B cell (primary cell): Measurements from ENCODE around the gene FAIM. TPM values are rescaled to one million over a fixed set of nuclear protein-coding genes. Genes with fewer than 3 reads are reported as not detected.
"Not testable (repeated sequence)": the region's sequence is repeated elsewhere in the genome, so short reads cannot be mapped to it uniquely, and the experiment has no call there.

ENCODE experiments used
- ATAC-seq: fragments of 200-7000 bp; cut with Tn5 transposase; one replicate; pipeline ENCODE4 v1.10.0; 2021; ENCODE audit warnings: low read depth, mild to moderate bottlenecking, moderate number of reproducible peaks, moderate library complexity
- CTCF ChIA-PET: fragments of 350-600 bp; sonication (Branson Sonifier 250); formaldehyde crosslinking; loops from one replicate; lab custom pipeline; 2021; ENCODE audit warnings: antibody characterized with exemption, inconsistent platforms; lab: Charles Lee
- POLR2A ChIA-PET: fragments of 350-600 bp; sonication (Branson Sonifier 250); formaldehyde crosslinking; loops from one replicate; lab custom pipeline; 2021; ENCODE audit warnings: antibody characterized with exemption; lab: Charles Lee
- DNase-seq: peaks from one replicate; pipeline ENCODE4 v3.0.0; 2013
- H2AFZ ChIP-seq: 2 replicates; pipeline ENCODE4 v1.6.1; 2012; ENCODE audit warnings: mild to moderate bottlenecking, low read depth, low read length; ENCODE audit not compliant: insufficient read depth, poor library complexity, severe bottlenecking
- H3K27ac ChIP-seq, 2 donors: 1 replicate in 1 of 2; 2 replicates in 1 of 2; pipeline ENCODE4 v1.5.1; 2012 to 2013; ENCODE audit warnings: low read length in 2 of 2, mild to moderate bottlenecking in 2 of 2, moderate library complexity in 1 of 2
- H3K27me3 ChIP-seq, 4 experiments: fragments of 200-600 bp in 1 of 4; sonication (generic) in 1 of 4; replicated peaks in 1 of 4; 1 replicate in 2 of 4; 2 replicates in 2 of 4; pipeline versions ENCODE4 v1.6.1 to v1.7.0; 2013 to 2016; ENCODE audit warnings: low read length in 3 of 4, mild to moderate bottlenecking in 2 of 4, mixed read lengths in 1 of 4, moderate library complexity in 1 of 4; ENCODE audit not compliant: insufficient read depth in 4 of 4, control insufficient read depth in 3 of 4; ENCODE audit errors: control extremely low read depth in 1 of 4
- H3K36me3 ChIP-seq, 2 experiments: replicated peaks in 1 of 2; 1 replicate in 1 of 2; 2 replicates in 1 of 2; pipeline versions ENCODE4 v1.6.1 to v1.7.1; 2013; ENCODE audit warnings: low read length in 1 of 2; ENCODE audit not compliant: insufficient read depth in 2 of 2, control insufficient read depth in 1 of 2; ENCODE audit errors: control extremely low read depth in 1 of 2, extremely low read depth in 1 of 2
- H3K4me1 ChIP-seq, 2 donors: fragments of 200-600 bp in 1 of 2; sonication (generic) in 1 of 2; 1 replicate in 1 of 2; 2 replicates in 1 of 2; pipeline versions ENCODE4 v1.5.1 to v1.6.1; 2013 to 2017; ENCODE audit warnings: low read length in 2 of 2; ENCODE audit not compliant: control insufficient read depth in 2 of 2, insufficient read depth in 2 of 2
- H3K4me2 ChIP-seq: replicated peaks from 2 replicates; pipeline ENCODE3; 2012; ENCODE audit warnings: mild to moderate bottlenecking, low read depth, low read length; ENCODE audit not compliant: poor library complexity, severe bottlenecking
- H3K4me3 ChIP-seq, 5 experiments: fragments of 200-600 bp in 1 of 5; sonication (generic) in 1 of 5; 1 replicate in 3 of 5; 2 replicates in 2 of 5; pipeline versions ENCODE4 v1.5.1 to v1.7.0; 2011 to 2016; ENCODE audit warnings: low read length in 4 of 5, mild to moderate bottlenecking in 4 of 5, low read depth in 2 of 5, control low read depth in 1 of 5, moderate library complexity in 1 of 5; ENCODE audit not compliant: insufficient read depth in 1 of 5; ENCODE audit errors: control extremely low read depth in 1 of 5, extremely low read depth in 1 of 5
- H3K79me2 ChIP-seq: fragments of 200-600 bp; sonication (generic); one replicate; pipeline ENCODE4 v1.6.0; 2016; ENCODE audit warnings: low read length; ENCODE audit not compliant: control insufficient read depth, insufficient read depth
- H3K9ac ChIP-seq: fragments of 200-600 bp; sonication (generic); 2 replicates; pipeline ENCODE4 v1.6.1; 2017; ENCODE audit warnings: mild to moderate bottlenecking, low read length, moderate library complexity
- H3K9me3 ChIP-seq, 3 donors: one replicate each; pipeline versions ENCODE4 v1.6.1 to v1.7.1; 2013; ENCODE audit warnings: low read length in 2 of 3; ENCODE audit not compliant: control insufficient read depth in 2 of 3, insufficient read depth in 1 of 3; ENCODE audit errors: control extremely low read depth in 1 of 3
- H4K20me1 ChIP-seq: 2 replicates; pipeline ENCODE4 v1.6.0; 2012; ENCODE audit warnings: mild to moderate bottlenecking, low read length; ENCODE audit not compliant: insufficient read depth, control insufficient read depth, poor library complexity, severe bottlenecking
- H3K27ac Mint-ChIP-seq: one replicate; pipeline ENCODE4 v1.8.0; 2021; ENCODE audit warnings: mixed read lengths
- H3K27me3 Mint-ChIP-seq: one replicate; pipeline ENCODE4 v1.8.0; 2021; ENCODE audit warnings: mixed read lengths
- H3K4me1 Mint-ChIP-seq: one replicate; pipeline ENCODE4 v1.8.0; 2021; ENCODE audit warnings: mixed read lengths
- H3K4me3 Mint-ChIP-seq: one replicate; pipeline ENCODE4 v1.8.0; 2021; ENCODE audit warnings: mixed read lengths
- H3K9me3 Mint-ChIP-seq: one replicate; pipeline ENCODE4 v1.8.0; 2022; ENCODE audit warnings: mixed read lengths; ENCODE audit not compliant: insufficient read depth
- CTCF ChIP-seq: fragments of 200-600 bp; IDR thresholded peaks from one replicate; pipeline ENCODE4 v1.8.0; 2022; ENCODE audit warnings: antibody characterized with exemption, mild to moderate bottlenecking
- EZH2 ChIP-seq: IDR thresholded peaks from 2 replicates; pipeline ENCODE4 v1.6.1; 2012; ENCODE audit warnings: borderline replicate concordance, low read depth, mild to moderate bottlenecking, moderate library complexity, low read length; ENCODE audit not compliant: insufficient read depth, poor library complexity, severe bottlenecking
- WGBS: methylation state at CpG from one replicate; pipeline ENCODE4 v1.1.5; 2013; ENCODE audit warnings: missing lambda C conversion rate; ENCODE audit not compliant: insufficient coverage; 5-methylcytosine and 5-hydroxymethylcytosine counted together
- intact Hi-C: fragments of 100-400 bp; cut with micrococcal nuclease; formaldehyde crosslinking; loops from one replicate; pipeline ENCODE4 v1.10.0; 2022
- polyA plus RNA-seq: library from polyadenylated mRNA; depleted of rRNA; stranded (reverse); fragments of >200 nt; gene quantifications from 2 replicates; pipeline ENCODE4 v1.2.3, GENCODE V29; 2012
- total RNA-seq, 2 donors: library from RNA; stranded (reverse); fragments of 120-200 nt in 1 of 2; gene quantifications; 1 replicate in 1 of 2; 2 replicates in 1 of 2; pipeline versions ENCODE4 v1.2.3 to v1.2.4, GENCODE V29; 2013 to 2022

Gene FAIM
- total and polyA plus RNA-seq, 2 donors (not counting 1 experiment from before 2014, with no cell fraction given) = 2.3 to 16.3 TPM

DNA sequence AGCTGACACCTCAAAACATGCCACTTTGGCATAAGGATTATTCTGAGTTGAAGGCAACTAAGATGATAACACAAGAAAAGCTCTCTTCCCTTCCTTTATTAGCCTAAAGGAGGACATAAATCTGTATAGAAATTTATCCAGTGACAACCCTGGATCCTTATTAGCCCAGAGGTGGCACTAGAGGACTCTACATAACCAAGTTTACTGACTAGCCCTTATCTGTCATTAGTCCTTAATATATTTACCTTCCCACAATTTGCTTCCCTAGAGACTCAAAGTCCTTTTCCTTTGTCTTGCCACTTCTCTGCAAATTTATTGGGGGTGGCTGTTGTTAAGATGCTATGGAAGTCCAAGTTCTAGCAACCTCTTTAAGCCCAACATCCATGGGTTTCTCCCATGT, 41.2 kb upstream of the FAIM start:
- Histone ChIP-seq H3K9me3 (no peaks in the 10 kb centered on the region), H3K4me3 (no peak overlapping the region), H4K20me1 (no peaks in the 10 kb centered on the region), H3K4me2 (no peak overlapping the region), H3K27me3 (no peaks in the 10 kb centered on the region), H3K79me2 (no peaks in the 10 kb centered on the region), H2AFZ (no peak overlapping the region), H3K4me1 (no peaks in the 10 kb centered on the region), H3K36me3 (peaks cover 0 to 2% of the 10 kb centered on the region in 2 experiments), H3K9ac (no peak overlapping the region), H3K27ac (no peak overlapping the region)
- DNase-seq (no peak), ATAC-seq (no peak)
- Mint-ChIP-seq H3K4me1 (peaks cover 2% of the 10 kb centered on the region), H3K9me3 (no peaks in the 10 kb centered on the region), H3K27me3 (no peaks in the 10 kb centered on the region), H3K27ac (no peak overlapping the region), H3K4me3 (no peak overlapping the region)
- ChIA-PET POLR2A (no interaction called here), CTCF (interaction anchor here (1.1 to 1.6 kb wide), 3 partner anchors 350 to 356 kb away, joined by 3 to 4 read pairs (median 4); no protein-coding TSS in a partner anchor)
- intact Hi-C loops = no loop called here
- TF ChIP-seq CTCF = no peak
- no peak for TF ChIP-seq EZH2

- TF ChIP-seq EZH2 (no peak), CTCF (no peak)
- Histone ChIP-seq H3K9ac (no peak overlapping the region), H3K27ac (no peak overlapping the region), H3K4me2 (no peak overlapping the region), H2AFZ (no peak overlapping the region), H4K20me1 (no peaks in the 10 kb centered on the region), H3K36me3 (peaks cover 0 to 2% of the 10 kb centered on the region in 2 experiments), H3K9me3 (peaks cover 0 to 3% (median 0%) of the 10 kb centered on the region in 3 donors), H3K4me1 (no peaks in the 10 kb centered on the region), H3K79me2 (no peaks in the 10 kb centered on the region), H3K27me3 (no peaks in the 10 kb centered on the region), H3K4me3 (no peak overlapping the region)
- peaks cover 2% of the 10 kb centered on the region for H3K4me1 Mint-ChIP-seq
- ATAC-seq (no peak), DNase-seq (no peak)
- CTCF ChIA-PET = interaction anchor here (3.6 kb wide), 1 partner anchor 347 kb away, joined by 17 read pairs; no protein-coding TSS in a partner anchor
- intact Hi-C loops = no loop called here
- WGBS = 100% methylated on average over 1 of the region's 2 CpGs
- POLR2A ChIA-PET = no interaction called here
- H3K4me3 Mint-ChIP-seq = no peak overlapping the region
- H3K27ac Mint-ChIP-seq = no peak overlapping the region
- H3K27me3 Mint-ChIP-seq = peaks cover 4% of the 10 kb centered on the region
- H3K9me3 Mint-ChIP-seq = no peaks in the 10 kb centered on the region
These were observed 39.5 kb upstream of the FAIM start for GRCh38 chr3:138569090-138569489.

DNA sequence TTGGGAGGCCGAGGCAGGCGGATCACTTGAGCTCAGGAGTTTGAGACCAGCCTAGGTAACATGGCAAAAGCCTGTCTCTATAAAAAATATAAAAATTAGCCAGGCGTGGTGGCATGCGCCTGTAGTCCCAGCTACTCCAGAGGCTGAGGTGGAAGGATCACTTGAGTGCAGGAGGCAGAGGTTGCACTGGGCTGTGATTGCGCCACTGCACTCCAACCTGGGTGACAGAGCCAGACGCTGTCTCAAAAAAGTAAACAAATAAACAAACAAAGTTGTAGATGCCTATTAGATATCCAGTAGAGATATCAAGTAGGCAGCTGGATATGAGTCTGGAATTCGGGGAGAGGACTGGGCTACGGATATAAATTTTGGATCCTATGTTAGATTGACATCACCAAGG, 38.9 kb upstream of the FAIM start:
- H3K4me3 Mint-ChIP-seq, H3K9ac ChIP-seq, H3K27me3 Mint-ChIP-seq, H3K4me3 ChIP-seq, H3K9me3 Mint-ChIP-seq, intact Hi-C loops, H3K27me3 ChIP-seq, H3K4me1 Mint-ChIP-seq, H3K36me3 ChIP-seq, H3K27ac ChIP-seq, H3K9me3 ChIP-seq, H3K4me2 ChIP-seq, POLR2A ChIA-PET, H3K27ac Mint-ChIP-seq, H4K20me1 ChIP-seq, H2AFZ ChIP-seq, H3K79me2 ChIP-seq, ATAC-seq, DNase-seq, H3K4me1 ChIP-seq: not testable (repeated sequence)
- 100% methylated on average over 6 of the region's 8 CpGs for WGBS
- CTCF ChIA-PET = interaction anchor here (3.6 kb wide), 1 partner anchor 346 kb away, joined by 17 read pairs; no protein-coding TSS in a partner anchor
